Caki2 (cell line): ENCODE data around the gene CD200R1L. TPM values are rescaled to one million over a fixed set of nuclear protein-coding genes. Genes with fewer than 3 reads are reported as not detected.
"Not testable (repeated sequence)": the region's sequence is repeated elsewhere in the genome, so short reads cannot be mapped to it uniquely, and the experiment has no call there.

Experiments
- DNase-seq: peaks from one replicate; pipeline ENCODE4 v3.0.0-alpha.2; 2015; ENCODE audit warnings: low read depth
- in situ Hi-C: cut with HindIII; loops from 2 replicates; pipeline ENCODE4 v1.10.0; 2016; ENCODE audit warnings: low sequenced_read_pairs, low pct_unique_long_range_greater_than_20kb, mixed read lengths
- total RNA-seq: library from RNA; depleted of rRNA; stranded (reverse); fragments of >200 nt; shearing (Covaris generic); gene quantifications from 2 replicates; pipeline ENCODE4 v1.2.3, GENCODE V29; 2014; ENCODE audit warnings: low replicate concordance; rRNA removed

CD200R1L gene, protein sequence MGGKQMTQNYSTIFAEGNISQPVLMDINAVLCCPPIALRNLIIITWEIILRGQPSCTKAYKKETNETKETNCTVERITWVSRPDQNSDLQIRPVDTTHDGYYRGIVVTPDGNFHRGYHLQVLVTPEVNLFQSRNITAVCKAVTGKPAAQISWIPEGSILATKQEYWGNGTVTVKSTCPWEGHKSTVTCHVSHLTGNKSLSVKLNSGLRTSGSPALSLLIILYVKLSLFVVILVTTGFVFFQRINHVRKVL
- total RNA-seq, result not detected in 2 replicates

DNA sequence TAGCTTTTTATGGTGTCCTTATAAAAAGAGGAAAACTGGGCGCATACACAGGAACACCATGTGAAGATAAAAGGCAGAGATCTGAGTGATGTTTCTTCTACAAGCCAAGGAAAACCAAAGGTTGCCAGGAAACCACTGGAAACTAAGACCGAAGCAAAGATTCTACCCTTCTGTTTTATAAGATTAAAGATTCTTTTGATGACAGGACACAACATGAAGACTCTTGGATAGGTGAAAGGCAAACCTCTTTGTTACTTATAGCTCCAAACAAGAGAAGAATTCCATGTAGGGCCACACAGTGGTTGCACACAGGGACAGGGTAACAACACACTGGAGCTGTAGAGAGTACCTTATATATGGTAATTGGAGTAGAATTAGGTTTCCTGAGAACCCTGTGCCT lies at the start of gene CD200R1L:
Gene CD200R1L (minus strand): TSS at position 101 of the 400 bp plus-strand sequence. CDS start 17,497 bp downstream, outside the sequence.
- no peak for DNase-seq
- in situ Hi-C loops, result no loop called here

DNA sequence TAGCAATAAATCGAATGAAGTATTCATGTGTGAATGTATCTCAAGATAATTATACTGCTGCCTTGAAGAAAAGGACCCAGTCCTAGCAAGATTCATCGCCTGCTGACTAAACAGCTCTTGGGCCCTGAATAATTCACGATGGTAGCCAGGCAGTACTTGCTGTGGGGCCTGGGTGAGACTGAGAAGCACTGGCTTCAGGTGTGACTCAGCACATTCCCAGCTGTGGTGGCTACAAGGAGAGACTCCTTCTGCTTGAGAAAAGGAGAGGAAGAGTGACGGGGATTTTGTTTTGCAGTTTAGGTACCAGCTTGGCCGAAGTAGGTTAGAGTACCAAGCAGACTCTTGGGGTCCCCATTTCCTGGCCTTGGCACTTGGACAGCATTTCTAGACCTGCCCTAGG lies 47.6 kb upstream of the CD200R1L start:
- peak; percentile 14 for DNase-seq
- in situ Hi-C loops, result no loop called here

GRCh38 chr3:112889357-112889756 lies 42.7 kb upstream of the CD200R1L start:
- in situ Hi-C loops, result no loop called here

GRCh38 chr3:112888381-112889085 lies 41.9 kb upstream of the CD200R1L start:
- in situ Hi-C loops, result no loop called here
- DNase-seq, result no peak

More at GRCh38 chr3:112889357-112889756, 42.7 kb upstream of the CD200R1L start:
- DNase-seq, result no peak

DNA sequence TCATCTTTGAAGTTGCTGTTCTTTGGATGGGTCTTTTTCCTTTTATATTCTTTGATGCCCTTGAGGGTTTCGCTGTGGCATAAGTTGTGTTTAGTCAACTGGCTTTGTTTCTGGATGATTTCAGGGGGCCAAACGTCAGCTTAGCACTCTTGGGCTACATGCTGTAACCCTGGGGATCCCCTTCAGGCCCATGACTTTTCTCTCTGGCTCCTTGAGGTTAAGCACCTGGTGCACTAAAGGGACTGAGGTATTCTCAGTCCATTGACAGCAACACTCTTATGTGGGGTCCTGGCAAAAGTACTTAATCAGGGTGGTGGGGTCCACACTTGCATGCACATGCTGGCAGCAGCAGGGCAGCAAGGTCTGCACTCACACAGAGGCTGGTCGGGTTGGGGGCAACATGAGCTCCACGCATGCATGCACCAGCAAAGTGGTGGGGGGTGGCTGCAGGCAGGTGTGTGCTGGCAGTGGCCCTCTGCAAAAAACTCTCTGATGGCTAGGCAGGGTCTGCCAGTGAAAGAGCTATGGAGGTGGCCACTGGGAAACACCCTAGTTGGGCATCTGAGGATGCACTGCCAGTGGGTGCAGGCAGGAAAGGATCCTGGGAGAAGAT lies 38.1 kb upstream of the CD200R1L start:
- DNase-seq, result no peak
- in situ Hi-C loops, result no loop called here

DNA sequence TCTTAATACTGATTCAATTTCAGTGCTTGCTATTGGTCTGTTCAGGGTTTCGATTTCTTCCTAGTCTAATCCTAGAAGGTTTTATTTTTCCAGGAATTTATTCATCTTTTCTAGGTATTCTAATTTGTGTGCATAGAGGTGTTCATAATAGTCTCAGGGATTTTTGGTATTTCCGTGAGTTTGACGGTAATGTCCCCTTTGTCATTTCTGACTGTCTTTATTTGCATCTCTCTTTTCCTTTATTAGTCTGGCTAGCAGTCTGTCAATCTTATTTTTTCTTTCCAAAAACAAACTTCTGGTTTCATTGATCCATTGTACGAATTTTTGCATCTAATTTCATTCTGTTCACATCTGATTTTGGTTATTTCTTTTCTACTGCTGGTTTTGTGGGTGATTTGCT lies 35.2 kb upstream of the CD200R1L start:
- in situ Hi-C loops, result no loop called here
- no peak for DNase-seq

GRCh38 chr3:112875561-112875960 lies 28.9 kb upstream of the CD200R1L start:
- DNase-seq, result no peak
- in situ Hi-C loops, result no loop called here

GRCh38 chr3:112874725-112875124 lies 28.1 kb upstream of the CD200R1L start:
- in situ Hi-C loops, result no loop called here
- DNase-seq, result no peak

- no peak for DNase-seq
- in situ Hi-C loops, result no loop called here
These were observed 27.0 kb upstream of the CD200R1L start for GRCh38 chr3:112873632-112874031.

GRCh38 chr3:112871735-112872134 lies 25.1 kb upstream of the CD200R1L start:
- in situ Hi-C loops, result no loop called here
- DNase-seq, result no peak

- DNase-seq, result no peak
- in situ Hi-C loops, result no loop called here
These were observed 19.1 kb upstream of the CD200R1L start for GRCh38 chr3:112865757-112866156.

DNA sequence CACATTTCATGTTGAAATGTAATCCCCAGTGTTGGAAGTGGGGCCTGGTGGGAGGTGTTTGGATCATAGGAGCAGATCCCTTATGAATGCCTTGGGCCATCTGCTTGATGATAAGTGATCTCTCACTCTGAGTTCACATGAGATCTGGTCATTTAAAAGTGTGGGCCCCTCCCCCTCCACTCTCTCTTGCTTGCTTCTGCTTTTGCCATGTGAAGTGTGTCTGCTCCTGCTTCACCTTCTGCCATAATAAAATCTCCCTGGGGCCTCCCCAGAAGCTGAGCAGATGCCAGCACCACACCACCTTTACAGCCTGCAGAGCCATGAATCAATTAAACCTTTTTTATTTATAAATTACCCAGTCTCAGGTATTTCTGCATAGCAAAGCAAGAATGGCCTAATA lies 14.2 kb upstream of the CD200R1L start:
- no peak for DNase-seq
- in situ Hi-C loops, result no loop called here

- DNase-seq, result no peak
- in situ Hi-C loops, result no loop called here
These were observed 11.9 kb upstream of the CD200R1L start for GRCh38 chr3:112858410-112859069.

DNA sequence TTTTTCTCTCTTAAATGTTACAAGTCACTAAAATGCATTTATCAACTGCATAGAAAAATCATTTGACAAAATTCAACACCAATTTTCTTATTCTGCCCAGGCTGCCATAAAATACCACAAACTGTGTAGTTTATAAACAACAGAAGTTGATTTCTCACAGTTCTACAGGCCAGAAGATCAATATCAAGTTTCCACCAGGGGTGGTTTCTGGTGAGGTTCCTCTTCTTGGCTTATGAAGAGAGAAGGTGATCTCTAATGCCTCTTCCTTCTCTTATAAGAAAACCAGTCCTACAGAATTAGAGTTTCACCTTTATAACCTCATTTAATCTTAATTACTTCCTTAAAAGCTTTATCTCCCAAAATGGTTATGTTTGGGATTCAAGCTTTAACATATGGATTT lies 10.9 kb upstream of the CD200R1L start:
- no peak for DNase-seq
- in situ Hi-C loops, result no loop called here

DNA sequence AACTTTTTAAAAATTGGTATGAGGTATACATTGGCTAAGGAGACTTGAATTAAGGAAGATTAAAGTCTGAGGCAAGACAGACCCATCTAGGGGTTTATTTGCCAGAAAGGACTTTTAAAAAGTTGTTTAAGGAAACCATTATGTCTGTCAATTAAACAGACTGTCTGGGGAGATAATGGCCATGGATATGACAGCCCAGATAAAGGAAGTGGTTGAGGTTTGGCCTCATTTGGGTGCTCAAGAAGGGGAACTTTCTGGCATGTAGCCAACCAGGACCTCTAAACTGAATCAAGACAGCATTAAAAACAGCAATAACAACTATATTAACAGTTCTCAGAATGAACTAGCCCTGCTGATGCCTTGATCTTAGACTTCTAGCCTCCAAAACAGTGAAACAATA lies 9.9 kb upstream of the CD200R1L start:
- DNase-seq, result no peak
- in situ Hi-C loops, result no loop called here

DNA sequence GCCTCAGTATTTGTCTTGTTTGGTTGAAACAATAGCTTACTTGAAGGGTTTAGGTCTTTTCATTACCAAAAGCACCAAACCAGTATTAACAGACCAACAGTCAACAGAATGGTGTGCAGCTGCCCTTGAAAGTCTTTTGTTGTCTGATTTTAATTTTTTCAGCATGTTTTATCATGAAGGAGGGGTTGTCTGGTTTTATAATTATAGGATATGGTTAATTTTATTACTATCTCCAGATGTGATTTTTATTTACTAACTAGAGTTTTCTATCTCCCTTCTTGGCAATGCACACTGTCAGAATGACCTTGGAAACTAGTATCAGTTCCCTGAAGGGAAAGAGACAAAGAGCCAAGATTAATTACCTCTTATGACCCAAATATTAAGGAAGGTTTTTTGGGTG lies 9.2 kb upstream of the CD200R1L start:
- DNase-seq, result no peak
- in situ Hi-C loops, result no loop called here

- DNase-seq, in situ Hi-C loops: not testable (repeated sequence)
These were observed 8.4 kb upstream of the CD200R1L start for GRCh38 chr3:112855074-112855473.

DNA sequence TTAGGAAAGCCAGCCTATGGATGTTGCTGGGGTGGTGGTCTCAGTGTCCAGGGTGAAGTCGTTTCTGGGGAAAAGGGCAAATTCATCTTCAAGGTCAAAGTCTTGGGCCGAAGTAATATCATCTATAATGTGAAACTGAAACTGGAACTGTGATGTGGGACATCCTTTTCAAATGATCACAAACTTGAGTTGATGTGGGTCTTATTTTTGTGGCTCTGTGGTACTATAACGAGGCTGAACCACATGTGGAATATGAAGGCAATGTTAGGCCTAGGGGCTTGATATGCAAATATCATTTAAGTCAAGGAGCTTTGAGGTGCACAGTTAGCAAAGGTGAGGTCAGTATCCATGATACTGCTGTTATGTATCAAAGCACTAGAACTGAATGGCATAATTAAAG lies 1.5 kb upstream of the CD200R1L start:
- in situ Hi-C loops, result no loop called here

DNA sequence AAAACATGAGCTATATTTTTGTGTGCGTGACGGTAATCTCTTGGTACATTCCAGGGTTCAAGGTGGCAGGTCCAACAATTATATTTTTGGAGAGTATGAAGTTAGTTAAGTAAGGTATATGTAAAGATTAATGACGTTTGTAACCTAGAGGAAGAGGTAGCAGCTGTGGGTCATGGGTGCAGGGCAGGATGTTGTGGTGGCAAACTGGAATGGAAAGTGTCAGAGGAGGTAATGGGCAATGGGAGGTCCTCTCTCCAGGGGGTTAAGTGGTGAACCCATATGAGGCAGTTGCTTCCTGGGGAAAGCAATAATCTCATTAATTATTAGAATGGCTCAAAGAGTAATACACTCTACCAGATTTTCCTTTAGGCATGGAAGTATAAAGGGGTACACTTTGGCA lies 1.0 kb upstream of the CD200R1L start:
- no peak for DNase-seq
- in situ Hi-C loops, result no loop called here

More for the DNA sequence above, 1.5 kb upstream of the CD200R1L start:
- no peak for DNase-seq
